ENCODE data around the gene CDK5. TPM values are rescaled to one million over a fixed set of nuclear protein-coding genes. Genes with fewer than 3 reads are reported as not detected.

CDK5 gene
- total and polyA plus RNA-seq, 2 of the 13 experiments (the other 11 are each of a cell fraction or from before 2014, with no cell fraction given) = 16.4 to 21.3 TPM

GRCh38 chr7:151091431-151091830, 33.7 kb upstream of the CDK5 start:
- BruUV-seq (replicated peaks) = no TSS peak
- POLR2A ChIA-PET = interaction anchor here (1.0 kb wide), 1 partner anchor 29 kb away, joined by 3 read pairs; no protein-coding TSS in a partner anchor

More at GRCh38 chr7:151091431-151091830, 33.7 kb upstream of the CDK5 start:
- no peak overlapping the region for H2AFZ ChIP-seq (ENCODE audit: low read length)
- no peaks in the 10 kb centered on the region for H3K27me3 ChIP-seq (ENCODE audit: control insufficient read depth in 1 of 2, insufficient read depth in 2 of 2, low read length in 2 of 2)
- H3K9me3 ChIP-seq (ENCODE audit: low read length) = no peaks in the 10 kb centered on the region
- ATAC-seq (no peak), FAIRE-seq (peak; percentile 43), DNase-seq (ENCODE audit: low spot score) (no peak)
- peaks cover 8 to 35% of the 10 kb centered on the region in 2 experiments; a peak in 4 of 5 replicates for H3K36me3 ChIP-seq (replicated peaks in 1 of 2; ENCODE audit: control insufficient read depth in 1 of 2, insufficient read depth in 2 of 2, low read length in 2 of 2)
- no peak overlapping the region for H3K9ac ChIP-seq (ENCODE audit: insufficient read depth, low read depth, low read length)
- H4K20me1 ChIP-seq (ENCODE audit: insufficient read depth, low read length) = peaks cover 75% of the 10 kb centered on the region
- H3K27ac ChIP-seq (ENCODE audit: extremely low read length, insufficient read depth, low read length) = no peak overlapping the region
- TF ChIP-seq MAX (IDR thresholded peaks at IDR 0.05) (no peak), ARID4A (CRISPR knock-in tag; IDR thresholded peaks at IDR 0.05; ENCODE audit: borderline replicate concordance) (peak; percentile 40; the same call in 1 of the 2 replicates), SALL1 (CRISPR knock-in tag; IDR thresholded peaks at IDR 0.05) (0 out of 2 replicates have a peak, but pooled peaks have one; percentile 22), RAD21 (CRISPR knock-in tag; IDR thresholded peaks at IDR 0.05) (no peak)
- TF ChIP-seq, protein P1, sequence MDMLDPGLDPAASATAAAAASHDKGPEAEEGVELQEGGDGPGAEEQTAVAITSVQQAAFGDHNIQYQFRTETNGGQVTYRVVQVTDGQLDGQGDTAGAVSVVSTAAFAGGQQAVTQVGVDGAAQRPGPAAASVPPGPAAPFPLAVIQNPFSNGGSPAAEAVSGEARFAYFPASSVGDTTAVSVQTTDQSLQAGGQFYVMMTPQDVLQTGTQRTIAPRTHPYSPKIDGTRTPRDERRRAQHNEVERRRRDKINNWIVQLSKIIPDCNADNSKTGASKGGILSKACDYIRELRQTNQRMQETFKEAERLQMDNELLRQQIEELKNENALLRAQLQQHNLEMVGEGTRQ (IDR thresholded peaks at IDR 0.05; ENCODE audit: low read depth, low read length) = no peak
- TF ChIP-seq, protein P1 (CRISPR knock-in tag; IDR thresholded peaks at IDR 0.05; ENCODE audit: borderline replicate concordance) = no peak
- TF ChIP-seq, protein P2, sequence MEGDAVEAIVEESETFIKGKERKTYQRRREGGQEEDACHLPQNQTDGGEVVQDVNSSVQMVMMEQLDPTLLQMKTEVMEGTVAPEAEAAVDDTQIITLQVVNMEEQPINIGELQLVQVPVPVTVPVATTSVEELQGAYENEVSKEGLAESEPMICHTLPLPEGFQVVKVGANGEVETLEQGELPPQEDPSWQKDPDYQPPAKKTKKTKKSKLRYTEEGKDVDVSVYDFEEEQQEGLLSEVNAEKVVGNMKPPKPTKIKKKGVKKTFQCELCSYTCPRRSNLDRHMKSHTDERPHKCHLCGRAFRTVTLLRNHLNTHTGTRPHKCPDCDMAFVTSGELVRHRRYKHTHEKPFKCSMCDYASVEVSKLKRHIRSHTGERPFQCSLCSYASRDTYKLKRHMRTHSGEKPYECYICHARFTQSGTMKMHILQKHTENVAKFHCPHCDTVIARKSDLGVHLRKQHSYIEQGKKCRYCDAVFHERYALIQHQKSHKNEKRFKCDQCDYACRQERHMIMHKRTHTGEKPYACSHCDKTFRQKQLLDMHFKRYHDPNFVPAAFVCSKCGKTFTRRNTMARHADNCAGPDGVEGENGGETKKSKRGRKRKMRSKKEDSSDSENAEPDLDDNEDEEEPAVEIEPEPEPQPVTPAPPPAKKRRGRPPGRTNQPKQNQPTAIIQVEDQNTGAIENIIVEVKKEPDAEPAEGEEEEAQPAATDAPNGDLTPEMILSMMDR (CRISPR knock-in tag; IDR thresholded peaks at IDR 0.05) = peak; percentile 60
- peaks cover 41% of the 10 kb centered on the region for H3K4me1 ChIP-seq (ENCODE audit: insufficient read depth, low read length)
- WGBS (ENCODE audit: low lambda C conversion rate) = 59% methylated on average over 6 of the region's 6 CpGs
- H3K79me2 ChIP-seq (ENCODE audit: insufficient read depth, low read length) = peaks cover 95% of the 10 kb centered on the region
- intact Hi-C loops (cut with micrococcal nuclease; ENCODE audit: unreplicated experiment) = no loop called here
- H3K4me3 ChIP-seq (replicated peaks in 1 of 3; ENCODE audit: insufficient read depth in 1 of 3, low read depth in 2 of 3, low read length in 3 of 3) = no peak overlapping the region
- peak overlapping the region; percentile 1; the same call in 1 of the 2 replicates for H3K4me2 ChIP-seq (ENCODE audit: low read depth, low read length)
- in situ Hi-C loops (cut with HindIII; ENCODE audit: extremely low pct_ligation_motif_present, low pct_unique_long_range_greater_than_20kb) = no loop called here
- CTCF ChIA-PET (ENCODE audit: low intra/inter-chr PET ratio, low total read pairs) = interaction anchor here (0.7 kb wide), 1 partner anchor 19 kb away, joined by 3 read pairs; no protein-coding TSS in a partner anchor

All from HepG2 (cell line).